ENCODE data around the gene ZNF20.
"Not testable (repeated sequence)": the region's sequence is repeated elsewhere in the genome, so short reads cannot be mapped to it uniquely, and the experiment has no call there.

Gene ZNF20

DNA sequence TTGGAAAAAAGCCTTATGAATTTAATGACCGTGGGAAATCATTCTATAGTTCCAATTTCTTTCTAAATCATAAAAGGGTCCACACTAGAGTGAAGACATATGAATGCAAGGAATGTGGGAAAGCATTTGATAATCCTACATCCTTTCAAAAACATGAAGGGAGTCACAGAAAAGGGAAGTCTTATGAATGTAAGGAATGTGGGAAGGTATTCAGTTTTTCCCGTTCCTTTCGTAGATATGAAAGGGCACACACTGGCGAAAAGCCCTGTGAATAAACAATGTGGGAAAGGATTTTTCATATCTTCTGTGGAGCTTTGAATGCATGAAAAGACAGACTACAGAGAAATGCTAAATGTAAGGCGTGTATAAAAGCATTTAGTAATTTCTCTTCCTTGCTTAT, 27.0 kb downstream of the ZNF20 start:
- TF ChIP-seq, protein P1, sequence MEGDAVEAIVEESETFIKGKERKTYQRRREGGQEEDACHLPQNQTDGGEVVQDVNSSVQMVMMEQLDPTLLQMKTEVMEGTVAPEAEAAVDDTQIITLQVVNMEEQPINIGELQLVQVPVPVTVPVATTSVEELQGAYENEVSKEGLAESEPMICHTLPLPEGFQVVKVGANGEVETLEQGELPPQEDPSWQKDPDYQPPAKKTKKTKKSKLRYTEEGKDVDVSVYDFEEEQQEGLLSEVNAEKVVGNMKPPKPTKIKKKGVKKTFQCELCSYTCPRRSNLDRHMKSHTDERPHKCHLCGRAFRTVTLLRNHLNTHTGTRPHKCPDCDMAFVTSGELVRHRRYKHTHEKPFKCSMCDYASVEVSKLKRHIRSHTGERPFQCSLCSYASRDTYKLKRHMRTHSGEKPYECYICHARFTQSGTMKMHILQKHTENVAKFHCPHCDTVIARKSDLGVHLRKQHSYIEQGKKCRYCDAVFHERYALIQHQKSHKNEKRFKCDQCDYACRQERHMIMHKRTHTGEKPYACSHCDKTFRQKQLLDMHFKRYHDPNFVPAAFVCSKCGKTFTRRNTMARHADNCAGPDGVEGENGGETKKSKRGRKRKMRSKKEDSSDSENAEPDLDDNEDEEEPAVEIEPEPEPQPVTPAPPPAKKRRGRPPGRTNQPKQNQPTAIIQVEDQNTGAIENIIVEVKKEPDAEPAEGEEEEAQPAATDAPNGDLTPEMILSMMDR (IDR thresholded peaks at IDR 0.05; ENCODE audit: low read depth, low read length, missing control alignments): no peak
- in situ Hi-C loops (cut with HindIII; ENCODE audit: low sequenced_read_pairs): no loop called here
- DNase-seq (ENCODE audit: low read depth): no peak
- H3K4me3 ChIP-seq (ENCODE audit: low read depth, low read length): no peak overlapping the region

DNA sequence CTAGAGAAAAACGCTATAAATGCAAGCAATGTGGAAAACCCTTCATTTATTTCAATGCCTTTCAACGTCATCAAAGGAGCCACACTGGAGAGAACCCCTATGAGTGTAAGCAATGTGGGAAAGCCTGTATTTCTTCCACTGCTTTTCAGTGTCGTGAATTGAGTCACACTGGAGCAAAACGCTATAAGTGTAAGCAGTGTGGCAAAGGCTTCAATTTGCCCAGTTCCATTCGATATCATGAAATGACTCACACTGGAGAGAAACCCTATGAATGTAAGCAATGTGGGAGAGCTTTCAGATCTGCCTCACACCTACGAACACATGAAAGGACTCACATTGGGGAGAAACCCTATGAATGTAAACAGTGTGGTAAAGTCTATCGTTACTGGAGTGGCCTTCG, 27.4 kb downstream of the ZNF20 start:
- H3K4me3 ChIP-seq (ENCODE audit: low read depth, low read length): no peak overlapping the region
- TF ChIP-seq, protein P1 (IDR thresholded peaks at IDR 0.05; ENCODE audit: low read depth, low read length, missing control alignments): no peak
- in situ Hi-C loops (cut with HindIII; ENCODE audit: low sequenced_read_pairs): no loop called here
- no peak for DNase-seq (ENCODE audit: low read depth)

DNA sequence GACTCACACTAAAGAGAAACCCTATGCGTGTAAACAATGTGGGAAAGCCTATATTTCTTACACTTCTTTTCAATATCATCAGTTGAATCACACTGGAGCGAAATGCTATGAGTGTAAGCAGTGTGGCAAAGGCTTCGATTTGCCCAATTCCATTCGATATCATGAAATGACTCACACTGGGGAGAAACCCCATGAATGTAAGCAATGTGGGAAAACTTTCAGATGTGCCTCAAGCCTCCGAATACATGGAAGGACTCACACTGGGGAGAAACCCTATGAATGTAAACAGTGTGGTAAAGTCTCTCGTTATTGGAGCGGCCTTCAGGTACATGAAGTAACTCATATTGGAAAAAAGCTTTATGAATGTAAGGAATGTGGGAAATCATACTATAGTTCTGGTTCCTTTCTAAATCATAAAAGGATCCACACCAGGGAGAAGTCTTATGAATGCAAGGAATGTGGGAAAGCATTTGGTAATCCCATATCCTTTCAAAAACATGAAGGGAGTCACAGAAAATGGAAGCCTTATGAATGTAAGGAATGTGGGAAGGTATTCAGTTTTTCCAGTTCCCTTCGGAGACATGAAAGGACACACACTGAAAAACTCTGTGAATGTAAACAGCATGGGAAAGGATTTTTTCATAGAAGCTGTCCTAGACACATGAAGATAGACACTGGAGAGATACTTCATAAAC, 28.1 kb downstream of the ZNF20 start:
- DNase-seq (ENCODE audit: low read depth): no peak
- TF ChIP-seq, protein P1 (IDR thresholded peaks at IDR 0.05; ENCODE audit: low read depth, low read length, missing control alignments): no peak
- H3K4me3 ChIP-seq (ENCODE audit: low read depth, low read length): no peak overlapping the region
- in situ Hi-C loops (cut with HindIII; ENCODE audit: low sequenced_read_pairs): no loop called here

DNA sequence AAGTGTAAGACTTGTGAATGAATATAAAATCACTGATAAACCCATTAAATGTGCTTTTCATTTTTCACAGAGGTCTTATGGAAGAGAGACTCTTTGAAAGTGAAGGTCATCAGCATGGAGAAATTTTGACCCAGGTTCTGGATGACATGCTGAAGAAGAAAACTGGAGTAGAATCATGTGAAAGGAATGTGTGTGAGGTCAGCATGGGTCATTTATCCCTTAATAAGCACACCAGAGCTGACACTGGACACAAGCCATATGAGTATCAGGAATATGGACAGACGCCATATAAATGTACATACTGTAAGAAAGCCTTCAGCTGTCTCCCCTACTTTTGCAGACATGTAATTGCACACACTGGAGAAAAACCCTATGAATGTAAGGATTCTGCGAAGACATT, 29.0 kb downstream of the ZNF20 start:
- in situ Hi-C loops (cut with HindIII; ENCODE audit: low sequenced_read_pairs): no loop called here
- H3K4me3 ChIP-seq (ENCODE audit: low read depth, low read length): no peak overlapping the region
- TF ChIP-seq, protein P1 (IDR thresholded peaks at IDR 0.05; ENCODE audit: low read depth, low read length, missing control alignments): no peak
- no peak for DNase-seq (ENCODE audit: low read depth)

DNA sequence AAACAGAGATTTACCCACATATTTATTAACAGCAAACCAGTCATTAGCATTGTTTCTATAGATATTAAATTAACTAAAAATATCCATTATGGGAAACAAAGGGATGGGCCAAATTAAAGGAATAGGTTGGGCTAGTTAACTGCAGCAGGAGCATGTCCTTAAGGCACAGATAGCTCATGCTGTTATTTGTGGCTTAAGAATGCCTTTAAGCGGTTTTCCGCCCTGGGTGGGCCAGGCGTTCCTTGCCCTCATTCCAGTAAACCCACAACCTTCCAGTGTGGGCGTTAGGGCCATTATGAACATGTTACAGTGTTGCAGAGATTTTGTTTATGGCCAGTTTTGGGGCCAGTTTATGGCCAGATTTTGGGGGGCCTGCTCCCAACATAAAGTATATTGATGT, 36.2 kb downstream of the ZNF20 start:
- in situ Hi-C loops (cut with HindIII; ENCODE audit: low sequenced_read_pairs); H3K4me3 ChIP-seq (ENCODE audit: low read depth, low read length); DNase-seq (ENCODE audit: low read depth): not testable (repeated sequence)

DNA sequence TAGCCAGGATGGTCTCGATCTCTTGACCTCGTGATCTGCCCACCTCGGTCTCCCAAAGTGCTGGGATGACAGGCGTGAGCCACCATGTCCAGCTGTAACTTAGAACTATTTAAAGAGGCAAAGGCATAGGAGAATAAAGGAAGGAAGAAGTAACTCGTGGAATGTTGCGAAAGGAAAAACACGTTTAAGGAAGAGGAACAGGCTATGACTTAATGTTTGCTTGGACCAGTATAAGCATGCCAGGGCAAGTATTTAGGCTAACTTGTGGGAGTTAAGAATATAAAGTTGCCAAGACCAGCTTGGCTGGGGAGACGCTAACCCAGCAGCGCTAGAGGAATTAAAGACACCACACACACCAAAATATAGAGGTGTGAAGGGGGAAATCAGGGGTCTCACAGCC, 42.1 kb downstream of the ZNF20 start:
- H3K4me3 ChIP-seq (ENCODE audit: low read depth, low read length): no peak overlapping the region
- DNase-seq (ENCODE audit: low read depth): no peak
- in situ Hi-C loops (cut with HindIII; ENCODE audit: low sequenced_read_pairs): no loop called here
- TF ChIP-seq, protein P1 (IDR thresholded peaks at IDR 0.05; ENCODE audit: low read depth, low read length, missing control alignments): no peak

DNA sequence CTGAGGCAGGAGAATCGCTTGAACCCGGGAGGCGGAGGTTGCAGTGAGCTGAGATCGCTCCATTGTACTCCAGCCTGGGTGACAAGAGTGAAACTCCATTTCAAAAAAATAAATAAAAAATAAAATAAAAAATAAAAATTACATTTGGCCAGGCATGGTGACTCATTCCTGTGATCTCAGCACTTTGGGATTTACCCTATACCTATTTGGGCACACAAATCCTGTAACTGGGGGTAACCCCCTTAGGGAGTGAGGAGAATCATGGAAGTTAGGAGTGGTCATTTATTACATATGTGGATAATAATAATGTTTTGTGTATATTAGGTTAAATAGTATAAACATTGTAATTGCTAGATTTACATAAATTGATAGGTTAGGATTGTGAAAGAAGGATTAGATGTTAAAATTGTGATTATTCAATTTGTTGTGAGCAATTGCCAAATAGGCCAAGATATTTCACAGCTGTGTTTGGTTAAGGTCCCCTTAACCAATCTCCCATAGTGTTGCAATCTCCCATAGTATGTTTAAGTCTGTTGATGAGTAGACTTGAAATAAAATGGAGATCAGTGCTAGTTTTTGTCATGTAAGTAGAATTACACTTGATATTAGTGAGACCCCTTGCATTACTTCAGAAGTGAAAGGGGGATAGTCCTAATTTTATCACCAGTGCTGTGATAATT, 44.9 kb downstream of the ZNF20 start:
- no peak for DNase-seq (ENCODE audit: low read depth)
- H3K4me3 ChIP-seq (ENCODE audit: low read depth, low read length): no peak overlapping the region
- in situ Hi-C loops (cut with HindIII; ENCODE audit: low sequenced_read_pairs): no loop called here
- TF ChIP-seq, protein P1 (IDR thresholded peaks at IDR 0.05; ENCODE audit: low read depth, low read length, missing control alignments): no peak
